RWPE1 (cell line): ENCODE data around the gene SYDE1.
"Not testable (repeated sequence)": the region's sequence is repeated elsewhere in the genome, so short reads cannot be mapped to it uniquely, and the experiment has no call there.

Source experiments
- CTCF ChIA-PET: fragments of 350-600 bp; sonication (Branson Sonifier 250); formaldehyde crosslinking; extraction: SDS; loops from one replicate; lab custom pipeline; 2021; lab: Yijun Ruan, JAX
- POLR2A ChIA-PET: fragments of 400-600 bp; formaldehyde crosslinking; extraction: SDS; loops from one replicate; lab custom pipeline; 2020; ENCODE audit warnings: antibody characterized with exemption; ENCODE audit not compliant: low non-redundant PET; lab: Yijun Ruan, JAX
- DNase-seq: peaks from one replicate; pipeline ENCODE4 v3.0.0; 2012; ENCODE audit warnings: low spot score
- H3K27ac ChIP-seq: fragments of 450-650 bp; 2 replicates; pipeline ENCODE4 v1.5.1; 2017
- CTCF ChIP-seq: fragments of 450-650 bp; conservative IDR thresholded peaks from 2 replicates; pipeline ENCODE4 v1.5.1; 2017; ENCODE audit warnings: low read depth, mild to moderate bottlenecking

SYDE1 gene

GRCh38 chr19:15081911-15082310, 25.3 kb upstream of the SYDE1 start, which contains the start of gene OR1I1:
TSS of gene OR1I1 (plus strand) at chr19:15082211. CDS start at chr19:15087066, 4,855 bp downstream.
- CTCF ChIA-PET, result interaction anchor here (2.0 kb wide), 1 partner anchor 10 kb away, joined by 11 read pairs; no protein-coding TSS in a partner anchor
- H3K27ac ChIP-seq, result no peak within 1 kb of the TSS
- DNase-seq, result no peak
- POLR2A ChIA-PET, result no interaction called here
- TF ChIP-seq CTCF, result no peak

GRCh38 chr19:15087182-15087581, 20.0 kb upstream of the SYDE1 start:
- no peak overlapping the region for H3K27ac ChIP-seq
- TF ChIP-seq CTCF, result no peak
- DNase-seq, result no peak
- ChIA-PET POLR2A (no interaction called here), CTCF (no interaction called here)

- POLR2A ChIA-PET, result interaction anchor here (0.7 to 0.8 kb wide), 2 partner anchors 21 to 158 kb away, joined by 3 to 8 read pairs; no protein-coding TSS in a partner anchor
- peak; percentile 25 for DNase-seq
- no peak overlapping the region for H3K27ac ChIP-seq
- peak; percentile 77 for TF ChIP-seq CTCF
- CTCF ChIA-PET, result interaction anchor here (0.6 to 2.1 kb wide), 26 partner anchors 8 to 1301 kb away, joined by 3 to 23 read pairs (median 5); partner anchors contain the start of genes AKAP8L and OR1I1
Observed at GRCh38 chr19:15091918-15092753, 15.1 kb upstream of the SYDE1 start.

GRCh38 chr19:15093001-15093400, 14.2 kb upstream of the SYDE1 start:
- ChIA-PET POLR2A (no interaction called here), CTCF (interaction anchor here (0.6 to 2.1 kb wide), 7 partner anchors 9 to 719 kb away, joined by 3 to 23 read pairs (median 5); no protein-coding TSS in a partner anchor)
- H3K27ac ChIP-seq, result no peak overlapping the region
- no peak for DNase-seq
- TF ChIP-seq CTCF, result no peak

- no peak for DNase-seq
- H3K27ac ChIP-seq, result no peak overlapping the region
- CTCF ChIA-PET, result interaction anchor here (0.7 to 2.0 kb wide), 3 partner anchors 10 to 65 kb away, joined by 3 to 5 read pairs (median 4); no protein-coding TSS in a partner anchor
- TF ChIP-seq CTCF, result no peak
- POLR2A ChIA-PET, result no interaction called here
Observed at GRCh38 chr19:15096223-15096622, 11.0 kb upstream of the SYDE1 start.

- CTCF ChIA-PET, result interaction anchor here (0.6 kb wide), 1 partner anchor 174 kb away, joined by 4 read pairs; no protein-coding TSS in a partner anchor
Observed at GRCh38 chr19:15097980-15098379, 9.2 kb upstream of the SYDE1 start.

More at GRCh38 chr19:15097980-15098379, 9.2 kb upstream of the SYDE1 start:
- POLR2A ChIA-PET, DNase-seq, H3K27ac ChIP-seq: not testable (repeated sequence)
